Muscle layer of duodenum (tissue), 2 donors: ENCODE data around the gene TRA2B.

Experiments
- H3K27ac ChIP-seq: one replicate; pipeline ENCODE4 v1.7.0; 2013; ENCODE audit warnings: mild to moderate bottlenecking, low read length
- H3K27me3 ChIP-seq: one replicate; pipeline ENCODE4 v1.7.0; 2013; ENCODE audit warnings: low read depth, mild to moderate bottlenecking, control low read depth, low read length
- H3K36me3 ChIP-seq, 2 donors: one replicate each; pipeline ENCODE4 v1.7.0; 2013; ENCODE audit warnings: low read length in 2 of 2, control low read depth in 1 of 2, mild to moderate bottlenecking in 1 of 2; ENCODE audit not compliant: insufficient read depth in 2 of 2, control insufficient read depth in 1 of 2
- H3K4me1 ChIP-seq, 2 donors: one replicate each; pipeline ENCODE4 v1.7.0; 2013; ENCODE audit warnings: low read length in 2 of 2, mild to moderate bottlenecking in 2 of 2, control low read depth in 1 of 2, moderate library complexity in 1 of 2; ENCODE audit not compliant: insufficient read depth in 2 of 2, control insufficient read depth in 1 of 2
- H3K4me3 ChIP-seq, 2 donors: one replicate each; pipeline ENCODE4 v1.7.0; 2013; ENCODE audit warnings: low read length in 2 of 2, low read depth in 1 of 2, mild to moderate bottlenecking in 1 of 2
- H3K9me3 ChIP-seq, 2 donors: one replicate each; pipeline ENCODE4 v1.7.0; 2013; ENCODE audit warnings: low read length in 2 of 2, control low read depth in 1 of 2, mild to moderate bottlenecking in 1 of 2; ENCODE audit not compliant: control insufficient read depth in 1 of 2
- donor health status: healthy.

TRA2B gene

DNA sequence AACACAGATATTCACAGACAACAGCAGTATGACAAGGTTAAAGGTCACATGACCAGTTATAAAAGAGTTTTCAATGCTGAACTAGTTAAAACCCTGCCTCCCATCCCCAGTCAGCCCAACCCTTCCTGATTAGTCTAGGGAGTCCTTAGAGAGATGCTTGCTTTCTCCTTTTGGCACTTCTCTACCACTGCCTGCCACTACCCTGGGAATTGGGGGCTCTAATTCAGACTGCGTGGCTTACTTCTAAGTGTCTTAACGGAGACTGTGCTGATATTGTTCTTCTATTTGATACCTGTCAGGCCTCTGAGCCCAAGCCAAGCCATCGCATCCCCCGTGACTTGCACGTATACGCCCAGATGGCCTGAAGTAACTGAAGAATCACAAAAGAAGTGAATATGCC, 11.7 kb upstream of the TRA2B start:
- no peaks in the 10 kb centered on the region for H3K36me3 ChIP-seq
- H3K4me1 ChIP-seq: no peaks in the 10 kb centered on the region
- H3K27me3 ChIP-seq: no peaks in the 10 kb centered on the region
- no peak overlapping the region for H3K27ac ChIP-seq
- H3K9me3 ChIP-seq: no peaks in the 10 kb centered on the region
- H3K4me3 ChIP-seq: no peak overlapping the region

DNA sequence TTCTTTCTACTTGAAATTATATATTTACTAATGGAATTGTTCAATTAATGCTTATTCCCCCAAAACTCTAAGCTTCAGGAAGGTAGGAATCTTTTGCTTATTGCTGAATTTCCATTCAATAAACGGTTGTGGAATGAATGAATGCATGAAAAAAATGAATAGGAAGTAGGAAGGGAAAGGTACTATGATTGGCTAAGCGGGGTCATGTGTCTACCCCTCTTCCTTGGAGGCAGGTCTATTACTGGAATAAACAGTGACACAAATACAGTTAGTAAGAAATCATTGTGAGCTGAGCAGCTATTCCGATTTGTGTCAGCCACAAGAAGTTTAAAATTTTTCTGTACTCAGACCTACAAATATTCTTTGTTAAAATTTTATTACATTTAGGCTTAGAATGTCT, 10.5 kb upstream of the TRA2B start:
- no peaks in the 10 kb centered on the region for H3K27me3 ChIP-seq
- no peaks in the 10 kb centered on the region for H3K36me3 ChIP-seq
- no peak overlapping the region for H3K4me3 ChIP-seq
- peaks cover 0 to 4% of the 10 kb centered on the region in 2 donors for H3K4me1 ChIP-seq
- no peak overlapping the region for H3K27ac ChIP-seq
- no peaks in the 10 kb centered on the region for H3K9me3 ChIP-seq

DNA sequence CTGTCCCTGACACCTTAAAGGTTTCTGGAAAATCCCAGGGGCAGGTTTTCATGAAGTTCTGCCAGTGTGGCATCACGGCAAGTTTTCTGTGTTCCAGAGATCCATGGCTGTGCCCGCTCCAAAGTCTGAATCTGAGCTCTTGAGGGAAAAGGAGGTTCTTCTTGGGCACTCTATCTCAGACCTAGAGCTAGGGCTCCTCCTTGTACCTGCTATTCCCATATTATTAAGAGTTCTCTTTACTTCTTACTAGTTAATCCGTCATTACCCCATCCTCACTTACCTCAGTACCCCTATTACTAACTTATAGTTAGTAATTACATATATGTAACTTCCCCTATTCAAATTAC, 5.9 kb upstream of the TRA2B start:
- H3K36me3 ChIP-seq: no peaks in the 10 kb centered on the region
- H3K4me1 ChIP-seq: peaks cover 0 to 9% of the 10 kb centered on the region in 2 donors
- no peaks in the 10 kb centered on the region for H3K27me3 ChIP-seq
- no peak overlapping the region for H3K27ac ChIP-seq
- H3K9me3 ChIP-seq: no peaks in the 10 kb centered on the region
- H3K4me3 ChIP-seq: no peak overlapping the region

DNA sequence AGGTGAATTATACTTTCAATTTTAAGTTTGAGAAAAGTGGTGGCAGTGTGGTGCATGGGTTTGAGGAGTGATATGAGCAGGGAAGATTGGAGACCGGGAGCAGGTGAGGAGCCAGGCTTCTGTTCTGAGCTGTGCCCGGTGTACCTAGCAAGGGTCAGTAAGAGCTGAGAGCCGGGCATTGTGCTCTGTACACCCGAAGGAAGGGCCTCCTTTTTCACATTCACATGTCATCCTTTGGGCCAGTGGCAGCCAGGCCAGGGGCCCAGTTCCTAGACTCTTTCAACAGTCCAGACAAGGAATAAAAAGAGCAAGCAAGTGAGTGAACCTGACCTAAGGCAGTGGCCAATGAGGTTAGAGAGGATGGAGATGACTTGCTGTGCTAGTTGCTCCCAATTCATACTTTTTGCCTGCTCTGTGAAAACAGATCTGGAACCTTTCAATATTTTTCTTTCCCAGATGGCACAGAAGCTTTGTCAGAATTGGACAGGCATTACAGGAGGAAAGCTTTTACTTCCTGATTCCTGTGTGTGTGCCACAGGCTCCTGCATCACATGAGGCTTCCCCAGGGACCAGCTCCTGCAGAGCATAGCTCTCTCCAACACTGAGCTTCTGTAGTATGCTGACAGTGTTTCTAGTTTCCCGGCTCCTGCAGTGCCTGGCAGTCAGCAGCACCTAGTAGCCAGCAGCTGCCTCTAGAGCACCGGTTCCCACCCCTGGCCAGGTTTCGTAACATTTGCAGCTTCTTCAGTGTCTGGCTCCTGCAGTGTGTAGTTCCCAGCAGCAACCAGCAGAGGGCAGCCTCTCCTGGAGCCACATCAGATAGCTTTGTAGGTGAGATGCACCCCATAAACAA, 5.3 kb upstream of the TRA2B start:
- no peak overlapping the region for H3K27ac ChIP-seq
- no peaks in the 10 kb centered on the region for H3K27me3 ChIP-seq
- peak overlapping the region in 1 of 2 donors; percentile 31 for H3K4me3 ChIP-seq
- H3K36me3 ChIP-seq: no peaks in the 10 kb centered on the region
- H3K9me3 ChIP-seq: no peaks in the 10 kb centered on the region
- peaks cover 0 to 9% of the 10 kb centered on the region in 2 donors for H3K4me1 ChIP-seq

DNA sequence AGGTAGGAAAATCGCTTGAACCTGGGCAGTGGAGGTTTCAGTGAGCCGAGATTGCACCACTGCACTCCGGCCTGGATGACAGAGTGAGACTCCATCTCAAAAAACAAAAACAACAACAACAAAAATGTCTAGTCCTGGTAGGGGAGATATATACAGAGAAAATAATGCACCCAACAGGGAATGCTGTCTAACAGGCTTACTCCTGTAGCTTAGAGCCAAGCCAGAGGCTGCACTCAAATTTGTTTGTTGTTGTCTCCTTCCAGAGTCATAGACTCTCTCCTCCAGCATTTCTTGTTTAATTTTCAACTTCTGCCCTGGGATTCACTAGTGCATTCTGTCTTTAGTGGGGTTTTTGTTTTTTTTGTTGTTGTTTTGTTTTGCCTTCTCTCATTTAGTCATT, 4.6 kb upstream of the TRA2B start:
- Histone ChIP-seq H3K27me3 (no peaks in the 10 kb centered on the region), H3K27ac (no peak overlapping the region), H3K4me3 (no peak overlapping the region), H3K9me3 (no peaks in the 10 kb centered on the region), H3K4me1 (peaks cover 0 to 9% of the 10 kb centered on the region in 2 donors), H3K36me3 (peaks cover 0 to 3% of the 10 kb centered on the region in 2 donors)

DNA sequence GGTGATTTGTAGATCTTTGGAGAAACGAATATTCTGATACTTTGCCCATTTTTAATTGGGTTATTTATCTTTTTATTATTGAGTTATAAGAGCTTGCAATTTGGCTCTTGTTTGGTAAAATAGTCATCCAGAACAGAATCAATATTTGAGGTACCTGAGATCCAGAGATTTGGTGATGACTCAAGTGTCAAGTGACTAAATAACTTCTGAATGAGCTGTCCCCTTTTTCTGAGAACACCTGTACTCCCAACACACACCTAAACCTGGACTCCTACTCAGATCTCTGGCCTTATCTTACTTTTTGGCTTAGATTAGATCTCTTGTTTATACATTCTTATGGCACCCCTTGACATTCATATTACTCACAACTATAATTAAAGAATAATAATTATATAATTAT, 3.1 kb upstream of the TRA2B start:
- Histone ChIP-seq H3K36me3 (peaks cover 0 to 4% of the 10 kb centered on the region in 2 donors), H3K27ac (no peak overlapping the region), H3K4me3 (no peak overlapping the region), H3K9me3 (no peaks in the 10 kb centered on the region), H3K27me3 (no peaks in the 10 kb centered on the region), H3K4me1 (peaks cover 0 to 13% of the 10 kb centered on the region in 2 donors)

DNA sequence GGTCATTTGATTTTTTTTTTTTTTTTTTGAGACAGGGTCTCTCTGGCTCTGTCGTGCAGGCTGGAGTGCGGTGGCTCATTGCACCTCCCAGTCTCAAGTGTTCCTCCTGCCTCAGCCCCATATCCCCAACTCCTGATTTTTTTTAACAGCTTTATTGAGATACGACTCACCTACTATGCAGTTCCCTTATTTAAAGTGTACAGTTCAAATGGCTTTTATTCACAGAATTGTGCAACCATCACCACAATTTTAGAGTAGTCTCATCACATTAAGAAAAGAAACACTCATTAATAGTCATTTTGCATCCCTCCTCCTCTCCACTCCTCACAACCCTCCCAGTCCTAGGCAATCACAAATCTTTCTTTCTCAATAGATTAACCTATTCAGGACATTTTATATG, 1.9 kb upstream of the TRA2B start:
- H3K27me3 ChIP-seq: no peaks in the 10 kb centered on the region
- H3K4me3 ChIP-seq: no peak overlapping the region
- peaks cover 0 to 4% of the 10 kb centered on the region in 2 donors for H3K36me3 ChIP-seq
- no peak overlapping the region for H3K27ac ChIP-seq
- H3K9me3 ChIP-seq: no peaks in the 10 kb centered on the region
- H3K4me1 ChIP-seq: peaks cover 0 to 21% of the 10 kb centered on the region in 2 donors

DNA sequence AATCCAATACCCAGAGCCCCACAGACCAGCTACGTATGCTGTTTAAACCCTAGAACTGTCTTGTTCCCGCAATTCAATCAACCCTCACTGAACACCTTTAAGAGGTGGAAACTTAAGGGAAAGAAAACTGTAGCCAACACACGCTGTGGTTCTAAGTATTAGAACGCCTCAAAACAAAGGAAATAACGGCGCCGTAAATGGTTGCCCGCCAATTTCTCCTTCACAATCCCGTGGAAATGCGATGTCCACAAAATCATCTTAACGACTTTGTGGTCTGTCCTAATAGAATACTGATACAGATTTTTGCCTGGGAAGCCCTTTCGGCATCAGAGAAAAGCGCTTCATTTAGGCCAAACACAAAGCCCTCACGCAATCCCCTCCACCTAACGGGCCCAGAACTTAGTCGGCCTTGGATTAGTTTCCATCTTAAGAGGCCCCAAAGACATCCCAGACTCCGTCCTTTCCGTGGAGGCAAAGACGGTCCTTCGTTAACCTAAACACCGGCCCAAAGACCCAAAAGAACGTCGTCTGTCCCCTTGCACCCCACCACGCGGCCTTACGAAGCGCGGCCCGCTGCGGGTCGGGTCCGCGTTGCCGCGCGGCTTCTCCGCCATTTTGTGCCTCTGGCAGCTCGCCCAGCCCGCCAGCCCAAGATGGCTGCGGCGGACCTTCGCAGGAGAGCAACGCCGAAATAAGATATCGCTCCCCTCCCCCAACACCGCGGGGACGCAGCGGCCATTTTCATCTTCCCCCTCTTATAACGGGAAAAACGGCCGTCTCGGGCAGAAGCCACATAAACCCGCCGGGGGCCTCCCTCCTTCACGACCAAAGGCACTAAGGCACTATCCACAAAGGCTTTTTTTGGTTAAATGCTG, 763 bp downstream of the TRA2B start:
- Histone ChIP-seq H3K27me3 (no peaks in the 10 kb centered on the region), H3K27ac (peak overlapping the region; percentile 100), H3K9me3 (no peaks in the 10 kb centered on the region), H3K4me1 (peaks cover 19 to 39% of the 10 kb centered on the region in 2 donors), H3K4me3 (peak overlapping the region; percentile 81 to 96), H3K36me3 (peaks cover 0 to 4% of the 10 kb centered on the region in 2 donors)

DNA sequence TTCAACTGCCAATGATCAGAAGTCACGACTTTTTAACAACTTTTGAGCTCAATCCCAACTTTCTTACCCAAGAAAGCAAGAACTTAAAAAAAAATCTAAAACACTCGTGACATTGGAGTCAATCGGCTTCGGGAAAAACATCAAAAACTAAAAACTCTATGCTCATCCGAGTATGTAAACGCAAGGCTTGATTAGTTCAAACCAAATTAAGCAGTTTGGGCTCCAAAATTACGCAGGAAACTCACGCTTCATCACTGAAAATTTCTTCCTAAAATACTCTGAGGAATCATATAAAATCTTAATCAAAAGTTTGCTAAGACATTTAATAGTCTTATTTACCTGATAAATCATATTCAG, 1.6 kb downstream of the TRA2B start:
- H3K36me3 ChIP-seq: peaks cover 3 to 4% of the 10 kb centered on the region in 2 donors
- H3K9me3 ChIP-seq: no peaks in the 10 kb centered on the region
- H3K27ac ChIP-seq: peak overlapping the region; percentile 100
- H3K4me3 ChIP-seq: peak overlapping the region; percentile 81 to 96
- H3K27me3 ChIP-seq: no peaks in the 10 kb centered on the region
- H3K4me1 ChIP-seq: peaks cover 19 to 43% of the 10 kb centered on the region in 2 donors

DNA sequence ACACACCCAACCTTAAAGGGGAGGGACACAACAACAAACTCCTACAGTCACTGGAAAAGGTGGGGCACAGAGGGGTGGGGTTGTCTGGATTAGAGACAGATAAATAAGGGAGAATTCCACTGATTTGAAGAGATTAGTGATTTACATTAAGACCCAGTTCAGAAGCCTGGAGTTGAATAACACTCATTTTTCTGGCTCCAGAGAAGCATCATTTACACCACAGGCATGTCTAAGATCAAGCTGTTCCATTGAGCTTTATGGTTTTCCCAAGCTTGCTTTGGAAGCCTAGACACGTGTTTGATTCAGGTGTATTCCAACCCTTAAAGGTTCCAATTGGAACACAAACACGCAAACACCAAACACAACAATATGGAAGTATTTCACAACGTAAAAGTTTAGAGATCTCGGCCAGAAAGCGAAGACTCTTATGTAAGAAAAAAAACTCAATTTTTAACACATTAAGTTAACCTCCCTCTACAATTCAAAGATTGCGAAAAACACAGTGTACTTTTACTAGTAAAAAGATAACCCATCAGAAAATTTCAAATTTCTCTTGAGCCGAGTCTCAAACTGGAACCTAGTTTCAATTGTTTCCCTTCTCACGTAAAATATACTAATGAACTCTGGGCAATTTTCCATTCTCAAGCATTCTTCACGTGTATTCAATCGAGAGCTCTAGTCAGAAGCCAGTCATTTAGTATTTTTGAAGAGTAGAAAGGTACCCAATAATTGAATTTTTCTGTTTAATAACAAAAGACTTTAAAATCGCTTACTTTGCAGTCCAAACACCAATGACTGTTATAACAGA, 2.1 kb downstream of the TRA2B start:
- H3K27me3 ChIP-seq: no peaks in the 10 kb centered on the region
- peak overlapping the region; percentile 81 to 96 for H3K4me3 ChIP-seq
- H3K4me1 ChIP-seq: peaks cover 19 to 49% of the 10 kb centered on the region in 2 donors
- peaks cover 4 to 8% of the 10 kb centered on the region in 2 donors for H3K36me3 ChIP-seq
- no peaks in the 10 kb centered on the region for H3K9me3 ChIP-seq
- H3K27ac ChIP-seq: peak overlapping the region; percentile 100
